ENCODE results near the gene LDB1. TPM values are rescaled to one million over a fixed set of nuclear protein-coding genes. Genes with fewer than 3 reads are reported as not detected.

The LDB1 gene
- total and polyA plus RNA-seq, 2 of the 13 experiments (the other 11 are each of a cell fraction or from before 2014, with no cell fraction given), result 17.2 to 45.5 TPM

DNA sequence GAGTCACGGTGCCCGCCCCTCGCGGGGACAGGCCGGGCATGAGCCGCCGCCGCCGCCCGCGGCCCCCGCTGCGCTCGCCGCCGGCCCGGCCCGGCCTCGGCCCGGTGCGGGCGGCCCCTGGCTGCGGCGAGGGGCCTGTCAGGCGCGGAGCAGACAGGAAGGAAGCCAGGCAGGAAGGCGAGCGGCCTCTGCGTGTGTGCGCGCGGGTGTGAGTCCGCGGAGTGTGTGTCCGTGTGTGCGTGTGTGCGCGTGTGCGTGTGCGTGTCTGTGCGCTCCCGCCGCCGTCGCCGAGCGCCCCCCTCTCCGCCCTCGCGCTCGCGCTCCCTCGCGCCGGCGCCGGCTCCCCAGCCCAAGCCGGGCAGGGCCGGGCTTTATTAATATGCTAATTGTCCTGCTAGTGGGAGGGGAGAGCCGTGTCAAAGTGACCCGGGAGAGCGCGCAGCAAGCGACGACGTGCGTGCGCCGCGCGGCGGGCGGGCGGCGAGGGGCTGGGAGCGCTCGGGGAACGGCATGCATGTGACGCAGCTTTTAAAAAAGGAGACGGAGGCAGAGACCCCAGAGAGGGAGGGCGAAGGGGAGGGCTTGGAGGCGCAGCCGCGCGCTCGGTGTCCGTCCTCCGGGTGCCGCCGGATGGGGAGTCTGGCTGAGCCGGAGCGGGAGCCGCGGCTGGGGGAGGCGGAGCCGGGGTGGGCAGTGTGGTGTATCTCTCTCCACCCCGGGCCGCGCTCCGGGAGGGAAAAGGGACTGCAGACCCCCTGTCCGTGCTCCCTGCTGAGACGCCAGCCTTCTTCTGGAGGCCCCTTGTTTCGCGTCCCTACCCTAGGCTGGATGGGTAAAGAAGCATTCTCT, at the start of gene LDB1 (continued):
- TF ChIP-seq ZNF326 (CRISPR knock-in tag; IDR thresholded peaks at IDR 0.05; ENCODE audit: borderline replicate concordance) (no peak), STAG1 (CRISPR knock-in tag; IDR thresholded peaks at IDR 0.05) (no peak), ZNF20 (CRISPR knock-in tag; IDR thresholded peaks at IDR 0.05) (no peak), ARNT (IDR thresholded peaks at IDR 0.05) (no peak), ZC3H13 (CRISPR knock-in tag; IDR thresholded peaks at IDR 0.05) (no peak), ZNF253 (CRISPR knock-in tag; IDR thresholded peaks at IDR 0.05; ENCODE audit: borderline replicate concordance) (0 out of 2 replicates have a peak, but pooled peaks have one; percentile 34), ATRX (CRISPR knock-in tag; IDR thresholded peaks at IDR 0.05; ENCODE audit: borderline replicate concordance) (no peak), NR2C2 (CRISPR knock-in tag; IDR thresholded peaks at IDR 0.05; ENCODE audit: borderline replicate concordance) (no peak), ZNF3 (CRISPR knock-in tag; IDR thresholded peaks at IDR 0.05) (no peak), SIN3A (IDR thresholded peaks at IDR 0.05; ENCODE audit: borderline replicate concordance, low read depth, low read length) (no peak), IKZF1 (IDR thresholded peaks at IDR 0.05) (no peak), HDAC6 (IDR thresholded peaks at IDR 0.05; ENCODE audit: low read depth, low read length) (no peak), ZSCAN22 (CRISPR knock-in tag; IDR thresholded peaks at IDR 0.05) (no peak)
- TF ChIP-seq, protein P1, sequence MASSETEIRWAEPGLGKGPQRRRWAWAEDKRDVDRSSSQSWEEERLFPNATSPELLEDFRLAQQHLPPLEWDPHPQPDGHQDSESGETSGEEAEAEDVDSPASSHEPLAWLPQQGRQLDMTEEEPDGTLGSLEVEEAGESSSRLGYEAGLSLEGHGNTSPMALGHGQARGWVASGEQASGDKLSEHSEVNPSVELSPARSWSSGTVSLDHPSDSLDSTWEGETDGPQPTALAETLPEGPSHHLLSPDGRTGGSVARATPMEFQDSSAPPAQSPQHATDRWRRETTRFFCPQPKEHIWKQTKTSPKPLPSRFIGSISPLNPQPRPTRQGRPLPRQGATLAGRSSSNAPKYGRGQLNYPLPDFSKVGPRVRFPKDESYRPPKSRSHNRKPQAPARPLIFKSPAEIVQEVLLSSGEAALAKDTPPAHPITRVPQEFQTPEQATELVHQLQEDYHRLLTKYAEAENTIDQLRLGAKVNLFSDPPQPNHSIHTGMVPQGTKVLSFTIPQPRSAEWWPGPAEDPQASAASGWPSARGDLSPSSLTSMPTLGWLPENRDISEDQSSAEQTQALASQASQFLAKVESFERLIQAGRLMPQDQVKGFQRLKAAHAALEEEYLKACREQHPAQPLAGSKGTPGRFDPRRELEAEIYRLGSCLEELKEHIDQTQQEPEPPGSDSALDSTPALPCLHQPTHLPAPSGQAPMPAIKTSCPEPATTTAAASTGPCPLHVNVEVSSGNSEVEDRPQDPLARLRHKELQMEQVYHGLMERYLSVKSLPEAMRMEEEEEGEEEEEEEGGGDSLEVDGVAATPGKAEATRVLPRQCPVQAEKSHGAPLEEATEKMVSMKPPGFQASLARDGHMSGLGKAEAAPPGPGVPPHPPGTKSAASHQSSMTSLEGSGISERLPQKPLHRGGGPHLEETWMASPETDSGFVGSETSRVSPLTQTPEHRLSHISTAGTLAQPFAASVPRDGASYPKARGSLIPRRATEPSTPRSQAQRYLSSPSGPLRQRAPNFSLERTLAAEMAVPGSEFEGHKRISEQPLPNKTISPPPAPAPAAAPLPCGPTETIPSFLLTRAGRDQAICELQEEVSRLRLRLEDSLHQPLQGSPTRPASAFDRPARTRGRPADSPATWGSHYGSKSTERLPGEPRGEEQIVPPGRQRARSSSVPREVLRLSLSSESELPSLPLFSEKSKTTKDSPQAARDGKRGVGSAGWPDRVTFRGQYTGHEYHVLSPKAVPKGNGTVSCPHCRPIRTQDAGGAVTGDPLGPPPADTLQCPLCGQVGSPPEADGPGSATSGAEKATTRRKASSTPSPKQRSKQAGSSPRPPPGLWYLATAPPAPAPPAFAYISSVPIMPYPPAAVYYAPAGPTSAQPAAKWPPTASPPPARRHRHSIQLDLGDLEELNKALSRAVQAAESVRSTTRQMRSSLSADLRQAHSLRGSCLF (CRISPR knock-in tag; IDR thresholded peaks at IDR 0.05; ENCODE audit: borderline replicate concordance), result no peak
- TF ChIP-seq, protein P2, sequence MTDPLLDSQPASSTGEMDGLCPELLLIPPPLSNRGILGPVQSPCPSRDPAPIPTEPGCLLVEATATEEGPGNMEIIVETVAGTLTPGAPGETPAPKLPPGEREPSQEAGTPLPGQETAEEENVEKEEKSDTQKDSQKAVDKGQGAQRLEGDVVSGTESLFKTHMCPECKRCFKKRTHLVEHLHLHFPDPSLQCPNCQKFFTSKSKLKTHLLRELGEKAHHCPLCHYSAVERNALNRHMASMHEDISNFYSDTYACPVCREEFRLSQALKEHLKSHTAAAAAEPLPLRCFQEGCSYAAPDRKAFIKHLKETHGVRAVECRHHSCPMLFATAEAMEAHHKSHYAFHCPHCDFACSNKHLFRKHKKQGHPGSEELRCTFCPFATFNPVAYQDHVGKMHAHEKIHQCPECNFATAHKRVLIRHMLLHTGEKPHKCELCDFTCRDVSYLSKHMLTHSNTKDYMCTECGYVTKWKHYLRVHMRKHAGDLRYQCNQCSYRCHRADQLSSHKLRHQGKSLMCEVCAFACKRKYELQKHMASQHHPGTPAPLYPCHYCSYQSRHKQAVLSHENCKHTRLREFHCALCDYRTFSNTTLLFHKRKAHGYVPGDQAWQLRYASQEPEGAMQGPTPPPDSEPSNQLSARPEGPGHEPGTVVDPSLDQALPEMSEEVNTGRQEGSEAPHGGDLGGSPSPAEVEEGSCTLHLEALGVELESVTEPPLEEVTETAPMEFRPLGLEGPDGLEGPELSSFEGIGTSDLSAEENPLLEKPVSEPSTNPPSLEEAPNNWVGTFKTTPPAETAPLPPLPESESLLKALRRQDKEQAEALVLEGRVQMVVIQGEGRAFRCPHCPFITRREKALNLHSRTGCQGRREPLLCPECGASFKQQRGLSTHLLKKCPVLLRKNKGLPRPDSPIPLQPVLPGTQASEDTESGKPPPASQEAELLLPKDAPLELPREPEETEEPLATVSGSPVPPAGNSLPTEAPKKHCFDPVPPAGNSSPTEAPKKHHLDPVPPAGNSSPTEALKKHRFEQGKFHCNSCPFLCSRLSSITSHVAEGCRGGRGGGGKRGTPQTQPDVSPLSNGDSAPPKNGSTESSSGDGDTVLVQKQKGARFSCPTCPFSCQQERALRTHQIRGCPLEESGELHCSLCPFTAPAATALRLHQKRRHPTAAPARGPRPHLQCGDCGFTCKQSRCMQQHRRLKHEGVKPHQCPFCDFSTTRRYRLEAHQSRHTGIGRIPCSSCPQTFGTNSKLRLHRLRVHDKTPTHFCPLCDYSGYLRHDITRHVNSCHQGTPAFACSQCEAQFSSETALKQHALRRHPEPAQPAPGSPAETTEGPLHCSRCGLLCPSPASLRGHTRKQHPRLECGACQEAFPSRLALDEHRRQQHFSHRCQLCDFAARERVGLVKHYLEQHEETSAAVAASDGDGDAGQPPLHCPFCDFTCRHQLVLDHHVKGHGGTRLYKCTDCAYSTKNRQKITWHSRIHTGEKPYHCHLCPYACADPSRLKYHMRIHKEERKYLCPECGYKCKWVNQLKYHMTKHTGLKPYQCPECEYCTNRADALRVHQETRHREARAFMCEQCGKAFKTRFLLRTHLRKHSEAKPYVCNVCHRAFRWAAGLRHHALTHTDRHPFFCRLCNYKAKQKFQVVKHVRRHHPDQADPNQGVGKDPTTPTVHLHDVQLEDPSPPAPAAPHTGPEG (CRISPR knock-in tag; IDR thresholded peaks at IDR 0.05), result no peak
- TF ChIP-seq, protein P3, sequence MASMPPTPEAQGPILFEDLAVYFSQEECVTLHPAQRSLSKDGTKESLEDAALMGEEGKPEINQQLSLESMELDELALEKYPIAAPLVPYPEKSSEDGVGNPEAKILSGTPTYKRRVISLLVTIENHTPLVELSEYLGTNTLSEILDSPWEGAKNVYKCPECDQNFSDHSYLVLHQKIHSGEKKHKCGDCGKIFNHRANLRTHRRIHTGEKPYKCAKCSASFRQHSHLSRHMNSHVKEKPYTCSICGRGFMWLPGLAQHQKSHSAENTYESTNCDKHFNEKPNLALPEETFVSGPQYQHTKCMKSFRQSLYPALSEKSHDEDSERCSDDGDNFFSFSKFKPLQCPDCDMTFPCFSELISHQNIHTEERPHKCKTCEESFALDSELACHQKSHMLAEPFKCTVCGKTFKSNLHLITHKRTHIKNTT (CRISPR knock-in tag; IDR thresholded peaks at IDR 0.05), result no peak
- TF ChIP-seq, protein P4, sequence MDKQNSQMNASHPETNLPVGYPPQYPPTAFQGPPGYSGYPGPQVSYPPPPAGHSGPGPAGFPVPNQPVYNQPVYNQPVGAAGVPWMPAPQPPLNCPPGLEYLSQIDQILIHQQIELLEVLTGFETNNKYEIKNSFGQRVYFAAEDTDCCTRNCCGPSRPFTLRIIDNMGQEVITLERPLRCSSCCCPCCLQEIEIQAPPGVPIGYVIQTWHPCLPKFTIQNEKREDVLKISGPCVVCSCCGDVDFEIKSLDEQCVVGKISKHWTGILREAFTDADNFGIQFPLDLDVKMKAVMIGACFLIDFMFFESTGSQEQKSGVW (CRISPR knock-in tag; IDR thresholded peaks at IDR 0.05; ENCODE audit: borderline replicate concordance), result no peak
